MM.1S (cell line): Measurements from ENCODE around the gene ENPP3.

Experiments used
- EZH2 ChIP-seq: fragments of 300-600 bp; sonication (generic); optimal IDR thresholded peaks from 2 replicates; pipeline ENCODE3; 2017; ENCODE audit warnings: low read depth, mild to moderate bottlenecking, antibody characterized with exemption, low read length, mixed read lengths
- EZH2phosphoT487 ChIP-seq: fragments of 300-600 bp; sonication (generic); IDR thresholded peaks from 2 replicates; pipeline ENCODE4 v1.6.1; 2018; ENCODE audit warnings: antibody characterized with exemption, low read length
- TF ChIP-seq, protein P1 (sequence below): fragments of 300-600 bp; sonication (generic); IDR thresholded peaks from 2 replicates; pipeline ENCODE4 v1.5.1; 2016; ENCODE audit warnings: antibody characterized with exemption, low read length, mixed read lengths

DNA sequence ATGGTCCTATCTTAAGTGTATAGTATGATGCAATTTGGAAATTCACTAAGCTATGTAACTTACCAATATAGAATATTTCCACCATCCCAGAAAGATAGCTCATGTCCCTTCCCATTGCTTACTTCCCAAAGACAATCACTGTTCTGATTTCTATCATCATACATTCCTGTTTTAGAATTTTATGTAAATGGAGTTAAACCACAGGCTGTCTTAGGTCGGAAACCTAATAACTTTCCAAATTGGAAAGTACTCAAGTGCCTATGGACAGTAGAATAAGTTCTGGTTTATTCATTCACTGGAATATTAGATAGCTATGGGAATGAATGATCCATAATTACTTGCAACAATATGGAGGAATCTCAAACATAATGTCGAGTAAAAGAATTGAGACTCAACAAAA is 20.1 kb downstream of the ENPP3 start:
- TF ChIP-seq, protein P1, sequence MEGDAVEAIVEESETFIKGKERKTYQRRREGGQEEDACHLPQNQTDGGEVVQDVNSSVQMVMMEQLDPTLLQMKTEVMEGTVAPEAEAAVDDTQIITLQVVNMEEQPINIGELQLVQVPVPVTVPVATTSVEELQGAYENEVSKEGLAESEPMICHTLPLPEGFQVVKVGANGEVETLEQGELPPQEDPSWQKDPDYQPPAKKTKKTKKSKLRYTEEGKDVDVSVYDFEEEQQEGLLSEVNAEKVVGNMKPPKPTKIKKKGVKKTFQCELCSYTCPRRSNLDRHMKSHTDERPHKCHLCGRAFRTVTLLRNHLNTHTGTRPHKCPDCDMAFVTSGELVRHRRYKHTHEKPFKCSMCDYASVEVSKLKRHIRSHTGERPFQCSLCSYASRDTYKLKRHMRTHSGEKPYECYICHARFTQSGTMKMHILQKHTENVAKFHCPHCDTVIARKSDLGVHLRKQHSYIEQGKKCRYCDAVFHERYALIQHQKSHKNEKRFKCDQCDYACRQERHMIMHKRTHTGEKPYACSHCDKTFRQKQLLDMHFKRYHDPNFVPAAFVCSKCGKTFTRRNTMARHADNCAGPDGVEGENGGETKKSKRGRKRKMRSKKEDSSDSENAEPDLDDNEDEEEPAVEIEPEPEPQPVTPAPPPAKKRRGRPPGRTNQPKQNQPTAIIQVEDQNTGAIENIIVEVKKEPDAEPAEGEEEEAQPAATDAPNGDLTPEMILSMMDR, result no peak
- no peak for TF ChIP-seq EZH2
- no peak for TF ChIP-seq EZH2phosphoT487
